ENCODE data around the gene GALNT2.

- TF ChIP-seq, protein P1, sequence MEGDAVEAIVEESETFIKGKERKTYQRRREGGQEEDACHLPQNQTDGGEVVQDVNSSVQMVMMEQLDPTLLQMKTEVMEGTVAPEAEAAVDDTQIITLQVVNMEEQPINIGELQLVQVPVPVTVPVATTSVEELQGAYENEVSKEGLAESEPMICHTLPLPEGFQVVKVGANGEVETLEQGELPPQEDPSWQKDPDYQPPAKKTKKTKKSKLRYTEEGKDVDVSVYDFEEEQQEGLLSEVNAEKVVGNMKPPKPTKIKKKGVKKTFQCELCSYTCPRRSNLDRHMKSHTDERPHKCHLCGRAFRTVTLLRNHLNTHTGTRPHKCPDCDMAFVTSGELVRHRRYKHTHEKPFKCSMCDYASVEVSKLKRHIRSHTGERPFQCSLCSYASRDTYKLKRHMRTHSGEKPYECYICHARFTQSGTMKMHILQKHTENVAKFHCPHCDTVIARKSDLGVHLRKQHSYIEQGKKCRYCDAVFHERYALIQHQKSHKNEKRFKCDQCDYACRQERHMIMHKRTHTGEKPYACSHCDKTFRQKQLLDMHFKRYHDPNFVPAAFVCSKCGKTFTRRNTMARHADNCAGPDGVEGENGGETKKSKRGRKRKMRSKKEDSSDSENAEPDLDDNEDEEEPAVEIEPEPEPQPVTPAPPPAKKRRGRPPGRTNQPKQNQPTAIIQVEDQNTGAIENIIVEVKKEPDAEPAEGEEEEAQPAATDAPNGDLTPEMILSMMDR (IDR thresholded peaks at IDR 0.05) = no peak
- no peak for TF ChIP-seq EZH2 (IDR thresholded peaks at IDR 0.05; ENCODE audit: borderline replicate concordance, insufficient read depth, low read depth, low read length, poor library complexity, severe bottlenecking)
These were observed 81.2 kb downstream of the GALNT2 start for GRCh38 chr1:230148126-230148652.
